ENCODE data around the gene LTK.

GRCh38 chr15:41560572-41560874 is 46.9 kb upstream of the LTK start:
- no peak for TF ChIP-seq CTCF (IDR thresholded peaks at IDR 0.05)
- TF ChIP-seq POLR2A (IDR thresholded peaks at IDR 0.05): no peak
